B cell (primary cell): ENCODE results near the gene SLC35E2B. TPM values are rescaled to one million over a fixed set of nuclear protein-coding genes. Genes with fewer than 3 reads are reported as not detected.
"Not testable (repeated sequence)": the region's sequence is repeated elsewhere in the genome, so short reads cannot be mapped to it uniquely, and the experiment has no call there.

Source experiments
- ATAC-seq: fragments of 200-7000 bp; cut with Tn5 transposase; one replicate; pipeline ENCODE4 v1.10.0; 2021; ENCODE audit warnings: low read depth, mild to moderate bottlenecking, moderate number of reproducible peaks, moderate library complexity
- CTCF ChIA-PET: fragments of 350-600 bp; sonication (Branson Sonifier 250); formaldehyde crosslinking; loops from one replicate; lab custom pipeline; 2021; ENCODE audit warnings: antibody characterized with exemption, inconsistent platforms; lab: Charles Lee
- POLR2A ChIA-PET: fragments of 350-600 bp; sonication (Branson Sonifier 250); formaldehyde crosslinking; loops from one replicate; lab custom pipeline; 2021; ENCODE audit warnings: antibody characterized with exemption; lab: Charles Lee
- DNase-seq: peaks from one replicate; pipeline ENCODE4 v3.0.0; 2013
- H2AFZ ChIP-seq: 2 replicates; pipeline ENCODE4 v1.6.1; 2012; ENCODE audit warnings: mild to moderate bottlenecking, low read depth, low read length; ENCODE audit not compliant: insufficient read depth, poor library complexity, severe bottlenecking
- H3K27ac ChIP-seq, 2 donors: 1 replicate in 1 of 2; 2 replicates in 1 of 2; pipeline ENCODE4 v1.5.1; 2012 to 2013; ENCODE audit warnings: low read length in 2 of 2, mild to moderate bottlenecking in 2 of 2, moderate library complexity in 1 of 2
- H3K27me3 ChIP-seq, 4 experiments: fragments of 200-600 bp in 1 of 4; sonication (generic) in 1 of 4; replicated peaks in 1 of 4; 1 replicate in 2 of 4; 2 replicates in 2 of 4; pipeline versions ENCODE4 v1.6.1 to v1.7.0; 2013 to 2016; ENCODE audit warnings: low read length in 3 of 4, mild to moderate bottlenecking in 2 of 4, mixed read lengths in 1 of 4, moderate library complexity in 1 of 4; ENCODE audit not compliant: insufficient read depth in 4 of 4, control insufficient read depth in 3 of 4; ENCODE audit errors: control extremely low read depth in 1 of 4
- H3K36me3 ChIP-seq, 2 experiments: replicated peaks in 1 of 2; 1 replicate in 1 of 2; 2 replicates in 1 of 2; pipeline versions ENCODE4 v1.6.1 to v1.7.1; 2013; ENCODE audit warnings: low read length in 1 of 2; ENCODE audit not compliant: insufficient read depth in 2 of 2, control insufficient read depth in 1 of 2; ENCODE audit errors: control extremely low read depth in 1 of 2, extremely low read depth in 1 of 2
- H3K4me1 ChIP-seq, 2 donors: fragments of 200-600 bp in 1 of 2; sonication (generic) in 1 of 2; 1 replicate in 1 of 2; 2 replicates in 1 of 2; pipeline versions ENCODE4 v1.5.1 to v1.6.1; 2013 to 2017; ENCODE audit warnings: low read length in 2 of 2; ENCODE audit not compliant: control insufficient read depth in 2 of 2, insufficient read depth in 2 of 2
- H3K4me2 ChIP-seq: replicated peaks from 2 replicates; pipeline ENCODE3; 2012; ENCODE audit warnings: mild to moderate bottlenecking, low read depth, low read length; ENCODE audit not compliant: poor library complexity, severe bottlenecking
- H3K4me3 ChIP-seq, 5 experiments: fragments of 200-600 bp in 1 of 5; sonication (generic) in 1 of 5; 1 replicate in 3 of 5; 2 replicates in 2 of 5; pipeline versions ENCODE4 v1.5.1 to v1.7.0; 2011 to 2016; ENCODE audit warnings: low read length in 4 of 5, mild to moderate bottlenecking in 4 of 5, low read depth in 2 of 5, control low read depth in 1 of 5, moderate library complexity in 1 of 5; ENCODE audit not compliant: insufficient read depth in 1 of 5; ENCODE audit errors: control extremely low read depth in 1 of 5, extremely low read depth in 1 of 5
- H3K79me2 ChIP-seq: fragments of 200-600 bp; sonication (generic); one replicate; pipeline ENCODE4 v1.6.0; 2016; ENCODE audit warnings: low read length; ENCODE audit not compliant: control insufficient read depth, insufficient read depth
- H3K9ac ChIP-seq: fragments of 200-600 bp; sonication (generic); 2 replicates; pipeline ENCODE4 v1.6.1; 2017; ENCODE audit warnings: mild to moderate bottlenecking, low read length, moderate library complexity
- H3K9me3 ChIP-seq, 3 donors: one replicate each; pipeline versions ENCODE4 v1.6.1 to v1.7.1; 2013; ENCODE audit warnings: low read length in 2 of 3; ENCODE audit not compliant: control insufficient read depth in 2 of 3, insufficient read depth in 1 of 3; ENCODE audit errors: control extremely low read depth in 1 of 3
- H4K20me1 ChIP-seq: 2 replicates; pipeline ENCODE4 v1.6.0; 2012; ENCODE audit warnings: mild to moderate bottlenecking, low read length; ENCODE audit not compliant: insufficient read depth, control insufficient read depth, poor library complexity, severe bottlenecking
- H3K27ac Mint-ChIP-seq: one replicate; pipeline ENCODE4 v1.8.0; 2021; ENCODE audit warnings: mixed read lengths
- H3K27me3 Mint-ChIP-seq: one replicate; pipeline ENCODE4 v1.8.0; 2021; ENCODE audit warnings: mixed read lengths
- H3K4me1 Mint-ChIP-seq: one replicate; pipeline ENCODE4 v1.8.0; 2021; ENCODE audit warnings: mixed read lengths
- H3K4me3 Mint-ChIP-seq: one replicate; pipeline ENCODE4 v1.8.0; 2021; ENCODE audit warnings: mixed read lengths
- H3K9me3 Mint-ChIP-seq: one replicate; pipeline ENCODE4 v1.8.0; 2022; ENCODE audit warnings: mixed read lengths; ENCODE audit not compliant: insufficient read depth
- EZH2 ChIP-seq: IDR thresholded peaks from 2 replicates; pipeline ENCODE4 v1.6.1; 2012; ENCODE audit warnings: borderline replicate concordance, low read depth, mild to moderate bottlenecking, moderate library complexity, low read length; ENCODE audit not compliant: insufficient read depth, poor library complexity, severe bottlenecking
- WGBS: methylation state at CpG from one replicate; pipeline ENCODE4 v1.1.5; 2013; ENCODE audit warnings: missing lambda C conversion rate; ENCODE audit not compliant: insufficient coverage; 5-methylcytosine and 5-hydroxymethylcytosine counted together
- intact Hi-C: fragments of 100-400 bp; cut with micrococcal nuclease; formaldehyde crosslinking; loops from one replicate; pipeline ENCODE4 v1.10.0; 2022
- polyA plus RNA-seq: library from polyadenylated mRNA; depleted of rRNA; stranded (reverse); fragments of >200 nt; gene quantifications from 2 replicates; pipeline ENCODE4 v1.2.3, GENCODE V29; 2012
- total RNA-seq, 2 donors: library from RNA; stranded (reverse); fragments of 120-200 nt in 1 of 2; gene quantifications; 1 replicate in 1 of 2; 2 replicates in 1 of 2; pipeline versions ENCODE4 v1.2.3 to v1.2.4, GENCODE V29; 2013 to 2022
- TF ChIP-seq, protein P1 (sequence below): fragments of 200-600 bp; IDR thresholded peaks from one replicate; pipeline ENCODE4 v1.8.0; 2022; ENCODE audit warnings: antibody characterized with exemption, mild to moderate bottlenecking

Gene SLC35E2B
- total and polyA plus RNA-seq, 2 donors (not counting 1 experiment from before 2014, with no cell fraction given): 64.4 to 107 TPM

DNA sequence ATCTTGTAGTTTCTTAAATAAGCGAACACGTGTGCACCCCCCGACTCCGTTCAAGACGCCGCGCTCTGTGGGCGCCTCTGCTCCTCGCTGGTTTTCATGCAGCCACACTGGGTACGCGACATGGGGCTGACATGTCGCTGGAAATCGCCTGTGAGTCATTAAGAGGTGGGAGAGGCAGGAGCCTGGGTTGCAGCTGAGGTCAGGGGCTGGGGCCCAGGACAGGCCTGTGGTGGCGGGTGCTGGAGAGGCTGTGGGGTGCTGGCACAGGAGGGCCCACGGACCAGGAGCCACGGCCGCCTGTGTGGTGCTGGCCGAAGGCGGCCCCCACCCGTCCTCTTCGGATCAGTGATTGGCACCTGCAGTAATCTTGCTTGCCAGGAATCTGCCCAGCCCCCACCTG lies 17.8 kb downstream of the SLC35E2B start:
- peaks cover 18% of the 10 kb centered on the region for H3K79me2 ChIP-seq
- Mint-ChIP-seq H3K4me1 (peaks cover 26% of the 10 kb centered on the region), H3K27ac (peak overlapping the region; percentile 59)
- H3K4me2 ChIP-seq, H3K4me3 ChIP-seq, H3K9me3 Mint-ChIP-seq, H3K4me3 Mint-ChIP-seq, H3K27me3 Mint-ChIP-seq, DNase-seq, CTCF ChIA-PET, ATAC-seq, H3K9me3 ChIP-seq, H3K27ac ChIP-seq, H3K9ac ChIP-seq, POLR2A ChIA-PET, H3K27me3 ChIP-seq, H2AFZ ChIP-seq: not testable (repeated sequence)
- peaks cover 1 to 23% of the 10 kb centered on the region in 2 experiments for H3K36me3 ChIP-seq
- intact Hi-C loops: loop anchor here (5.0 kb wide), 1 partner anchor 103 kb away; the partner anchor contains the start of gene SSU72
- 83% methylated on average over 2 of the region's 21 CpGs for WGBS
- peaks cover 9 to 22% of the 10 kb centered on the region in 2 donors for H3K4me1 ChIP-seq
- peaks cover 14% of the 10 kb centered on the region for H4K20me1 ChIP-seq

DNA sequence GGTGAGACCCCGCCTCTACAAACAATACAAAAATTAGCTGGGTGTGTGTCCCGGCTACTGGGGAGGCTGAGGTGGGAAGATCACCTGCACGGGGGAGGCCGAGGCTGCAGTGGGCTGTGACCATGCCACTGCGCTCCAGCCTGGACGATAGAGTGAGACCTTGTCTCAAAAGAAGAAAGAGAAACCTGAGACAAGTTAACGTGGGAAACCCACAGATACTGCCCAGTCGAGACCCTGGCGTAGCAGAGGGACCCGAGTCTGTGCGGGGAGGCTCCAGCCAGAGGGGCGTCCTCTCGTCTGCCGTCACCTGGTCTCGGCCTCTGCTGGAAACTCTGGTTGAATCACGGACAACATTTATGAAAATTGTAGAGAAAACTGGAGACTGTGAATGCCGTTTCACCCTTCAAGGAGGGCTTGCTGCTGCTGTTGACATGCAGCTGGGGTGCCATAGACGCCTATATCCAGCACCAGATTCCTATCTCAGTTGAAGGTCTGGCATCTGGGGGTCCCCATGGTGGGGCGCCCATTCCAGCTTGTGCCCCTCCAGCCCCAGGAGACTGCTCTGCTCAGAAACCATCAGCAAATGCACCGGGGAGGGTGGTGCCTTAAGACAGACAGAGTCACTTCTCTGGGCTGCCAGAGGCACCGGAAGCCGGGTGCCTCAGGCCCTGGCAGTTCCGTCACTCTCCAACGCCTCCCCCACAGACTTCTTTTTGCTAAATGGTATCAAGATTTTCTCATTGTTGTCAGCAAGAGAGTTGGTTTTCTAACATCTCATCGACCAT lies 20.2 kb downstream of the SLC35E2B start:
- CTCF ChIA-PET: no interaction called here
- H4K20me1 ChIP-seq: no peaks in the 10 kb centered on the region
- no peak for TF ChIP-seq EZH2
- TF ChIP-seq, protein P1, sequence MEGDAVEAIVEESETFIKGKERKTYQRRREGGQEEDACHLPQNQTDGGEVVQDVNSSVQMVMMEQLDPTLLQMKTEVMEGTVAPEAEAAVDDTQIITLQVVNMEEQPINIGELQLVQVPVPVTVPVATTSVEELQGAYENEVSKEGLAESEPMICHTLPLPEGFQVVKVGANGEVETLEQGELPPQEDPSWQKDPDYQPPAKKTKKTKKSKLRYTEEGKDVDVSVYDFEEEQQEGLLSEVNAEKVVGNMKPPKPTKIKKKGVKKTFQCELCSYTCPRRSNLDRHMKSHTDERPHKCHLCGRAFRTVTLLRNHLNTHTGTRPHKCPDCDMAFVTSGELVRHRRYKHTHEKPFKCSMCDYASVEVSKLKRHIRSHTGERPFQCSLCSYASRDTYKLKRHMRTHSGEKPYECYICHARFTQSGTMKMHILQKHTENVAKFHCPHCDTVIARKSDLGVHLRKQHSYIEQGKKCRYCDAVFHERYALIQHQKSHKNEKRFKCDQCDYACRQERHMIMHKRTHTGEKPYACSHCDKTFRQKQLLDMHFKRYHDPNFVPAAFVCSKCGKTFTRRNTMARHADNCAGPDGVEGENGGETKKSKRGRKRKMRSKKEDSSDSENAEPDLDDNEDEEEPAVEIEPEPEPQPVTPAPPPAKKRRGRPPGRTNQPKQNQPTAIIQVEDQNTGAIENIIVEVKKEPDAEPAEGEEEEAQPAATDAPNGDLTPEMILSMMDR: no peak
- no peak overlapping the region for H3K4me2 ChIP-seq
- H3K4me1 ChIP-seq: peaks cover 0 to 3% of the 10 kb centered on the region in 2 donors
- H3K79me2 ChIP-seq: peaks cover 27% of the 10 kb centered on the region
- Mint-ChIP-seq H3K4me3 (no peak overlapping the region), H3K9me3 (no peaks in the 10 kb centered on the region), H3K27me3 (no peaks in the 10 kb centered on the region), H3K27ac (no peak overlapping the region), H3K4me1 (peaks cover 5% of the 10 kb centered on the region)
- no peaks in the 10 kb centered on the region for H3K9me3 ChIP-seq
- 98% methylated on average over 24 of the region's 25 CpGs for WGBS
- peaks cover 1 to 40% of the 10 kb centered on the region in 2 experiments for H3K36me3 ChIP-seq
- no peak for DNase-seq
- no peak overlapping the region for H2AFZ ChIP-seq
- no peak overlapping the region for H3K27ac ChIP-seq
- H3K4me3 ChIP-seq: no peak overlapping the region
- H3K9ac ChIP-seq: no peak overlapping the region
- POLR2A ChIA-PET: no interaction called here
- no peaks in the 10 kb centered on the region for H3K27me3 ChIP-seq
- intact Hi-C loops: no loop called here
- ATAC-seq: no peak
